GM21717 (cell line): ENCODE results near the gene KCNQ1.

Experiments used
- ATAC-seq: cut with Tn5 transposase; IDR thresholded peaks from one replicate; pipeline ENCODE4 v1.9.1; 2021; ENCODE audit warnings: mild to moderate bottlenecking, moderate library complexity; ENCODE audit not compliant: unreplicated experiment

The KCNQ1 gene

GRCh38 chr11:2826679-2827056 lies 381.9 kb downstream of the KCNQ1 start:
- no peak for ATAC-seq

- ATAC-seq = no peak
Measured at GRCh38 chr11:2827256-2827655, 382.4 kb downstream of the KCNQ1 start.

- no peak for ATAC-seq
Measured at GRCh38 chr11:2827792-2828191, 383.0 kb downstream of the KCNQ1 start.

GRCh38 chr11:2828585-2829330 lies 383.9 kb downstream of the KCNQ1 start:
- ATAC-seq = no peak

- no peak for ATAC-seq
Measured at GRCh38 chr11:2830030-2830812, 385.4 kb downstream of the KCNQ1 start.

- ATAC-seq = no peak
Measured at GRCh38 chr11:2830886-2831285, 386.1 kb downstream of the KCNQ1 start.

- ATAC-seq = no peak
Measured at GRCh38 chr11:2831781-2832532, 387.1 kb downstream of the KCNQ1 start.

GRCh38 chr11:2832533-2833020 lies 387.8 kb downstream of the KCNQ1 start:
- ATAC-seq = no peak

- no peak for ATAC-seq
Measured at GRCh38 chr11:2833051-2833715, 388.4 kb downstream of the KCNQ1 start.

GRCh38 chr11:2833716-2834502 lies 389.1 kb downstream of the KCNQ1 start:
- no peak for ATAC-seq

- no peak for ATAC-seq
Measured at GRCh38 chr11:2834503-2835273, 389.9 kb downstream of the KCNQ1 start.

GRCh38 chr11:2835296-2835695 lies 390.5 kb downstream of the KCNQ1 start:
- ATAC-seq = no peak

- ATAC-seq = no peak
Measured at GRCh38 chr11:2835751-2836150, 390.9 kb downstream of the KCNQ1 start.

GRCh38 chr11:2836315-2837095 lies 391.7 kb downstream of the KCNQ1 start:
- no peak for ATAC-seq

- ATAC-seq = no peak
Measured at GRCh38 chr11:2837096-2837601, 392.3 kb downstream of the KCNQ1 start.

- ATAC-seq = no peak
Measured at GRCh38 chr11:2837651-2838050, 392.8 kb downstream of the KCNQ1 start.

GRCh38 chr11:2838091-2838490 lies 393.3 kb downstream of the KCNQ1 start:
- ATAC-seq = no peak

- ATAC-seq = no peak
Measured at GRCh38 chr11:2838676-2839294, 394.0 kb downstream of the KCNQ1 start.
